ENCODE data around the gene REXO2. TPM values are rescaled to one million over a fixed set of nuclear protein-coding genes. Genes with fewer than 3 reads are reported as not detected.

The REXO2 gene
- total and polyA plus RNA-seq, 2 of the 13 experiments (the other 11 are each of a cell fraction or from before 2014, with no cell fraction given), result 95.6 to 104 TPM

DNA sequence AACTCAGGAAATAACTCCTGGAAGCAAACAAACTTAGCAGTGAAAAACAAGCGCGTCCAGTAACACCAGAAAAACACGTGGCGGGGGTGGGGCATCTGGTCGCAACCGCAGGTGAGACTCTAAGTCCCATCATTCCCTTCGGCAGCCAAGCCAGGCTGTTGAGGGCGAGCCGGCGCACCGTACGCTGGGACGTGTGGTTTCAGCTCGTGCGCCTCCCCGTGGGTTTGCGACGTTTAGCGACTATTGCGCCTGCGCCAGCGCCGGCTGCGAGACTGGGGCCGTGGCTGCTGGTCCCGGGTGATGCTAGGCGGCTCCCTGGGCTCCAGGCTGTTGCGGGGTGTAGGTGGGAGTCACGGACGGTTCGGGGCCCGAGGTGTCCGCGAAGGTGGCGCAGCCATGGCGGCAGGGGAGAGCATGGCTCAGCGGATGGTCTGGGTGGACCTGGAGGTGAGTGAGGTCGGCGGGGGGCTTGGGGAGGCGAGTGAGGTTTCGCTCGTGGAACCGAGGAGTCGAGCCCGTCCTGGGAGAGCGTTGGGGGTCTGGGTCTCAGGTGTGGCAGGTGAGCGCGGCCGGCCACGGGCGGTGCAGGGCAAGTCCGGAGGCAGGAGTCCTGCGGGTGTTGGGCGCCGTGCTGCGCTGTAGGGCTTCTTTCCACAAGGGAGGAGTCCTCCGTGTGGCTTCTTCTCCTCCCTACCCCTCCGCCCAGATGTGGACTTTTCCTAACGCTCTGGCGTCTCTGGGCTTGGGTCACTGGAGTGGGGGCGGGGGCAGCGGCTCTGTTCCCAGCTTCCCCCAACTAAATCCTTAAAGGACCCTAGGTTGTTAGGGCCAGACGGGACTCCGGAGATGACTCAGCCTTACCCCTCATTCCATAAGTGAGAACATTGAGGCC, at the start of gene REXO2 (continued):
- no peak for TF ChIP-seq XBP1 (CRISPR knock-in tag; IDR thresholded peaks at IDR 0.05)
- no peak for TF ChIP-seq CCAR2 (optimal IDR thresholded peaks at IDR 0.05; ENCODE audit: low read depth, low read length)
- TF ChIP-seq TBX3 (IDR thresholded peaks at IDR 0.05; ENCODE audit: borderline replicate concordance), result no peak
- no peak for TF ChIP-seq ZNF567 (CRISPR knock-in tag; IDR thresholded peaks at IDR 0.05; ENCODE audit: borderline replicate concordance)
- no peak for TF ChIP-seq DNMT3B (CRISPR knock-in tag; conservative IDR thresholded peaks at IDR 0.05)
- TF ChIP-seq, protein P1, sequence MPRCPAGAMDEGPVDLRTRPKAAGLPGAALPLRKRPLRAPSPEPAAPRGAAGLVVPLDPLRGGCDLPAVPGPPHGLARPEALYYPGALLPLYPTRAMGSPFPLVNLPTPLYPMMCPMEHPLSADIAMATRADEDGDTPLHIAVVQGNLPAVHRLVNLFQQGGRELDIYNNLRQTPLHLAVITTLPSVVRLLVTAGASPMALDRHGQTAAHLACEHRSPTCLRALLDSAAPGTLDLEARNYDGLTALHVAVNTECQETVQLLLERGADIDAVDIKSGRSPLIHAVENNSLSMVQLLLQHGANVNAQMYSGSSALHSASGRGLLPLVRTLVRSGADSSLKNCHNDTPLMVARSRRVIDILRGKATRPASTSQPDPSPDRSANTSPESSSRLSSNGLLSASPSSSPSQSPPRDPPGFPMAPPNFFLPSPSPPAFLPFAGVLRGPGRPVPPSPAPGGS (CRISPR knock-in tag; IDR thresholded peaks at IDR 0.05), result peak; percentile 87; the same call in 1 of the 2 replicates
- no peak for TF ChIP-seq ATRX (CRISPR knock-in tag; IDR thresholded peaks at IDR 0.05; ENCODE audit: borderline replicate concordance)
- TF ChIP-seq ZNF160 (CRISPR knock-in tag; IDR thresholded peaks at IDR 0.05), result peak; percentile 49; the same call in 1 of the 2 replicates
- TF ChIP-seq, protein P2, sequence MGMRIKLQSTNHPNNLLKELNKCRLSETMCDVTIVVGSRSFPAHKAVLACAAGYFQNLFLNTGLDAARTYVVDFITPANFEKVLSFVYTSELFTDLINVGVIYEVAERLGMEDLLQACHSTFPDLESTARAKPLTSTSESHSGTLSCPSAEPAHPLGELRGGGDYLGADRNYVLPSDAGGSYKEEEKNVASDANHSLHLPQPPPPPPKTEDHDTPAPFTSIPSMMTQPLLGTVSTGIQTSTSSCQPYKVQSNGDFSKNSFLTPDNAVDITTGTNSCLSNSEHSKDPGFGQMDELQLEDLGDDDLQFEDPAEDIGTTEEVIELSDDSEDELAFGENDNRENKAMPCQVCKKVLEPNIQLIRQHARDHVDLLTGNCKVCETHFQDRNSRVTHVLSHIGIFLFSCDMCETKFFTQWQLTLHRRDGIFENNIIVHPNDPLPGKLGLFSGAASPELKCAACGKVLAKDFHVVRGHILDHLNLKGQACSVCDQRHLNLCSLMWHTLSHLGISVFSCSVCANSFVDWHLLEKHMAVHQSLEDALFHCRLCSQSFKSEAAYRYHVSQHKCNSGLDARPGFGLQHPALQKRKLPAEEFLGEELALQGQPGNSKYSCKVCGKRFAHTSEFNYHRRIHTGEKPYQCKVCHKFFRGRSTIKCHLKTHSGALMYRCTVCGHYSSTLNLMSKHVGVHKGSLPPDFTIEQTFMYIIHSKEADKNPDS (CRISPR knock-in tag; IDR thresholded peaks at IDR 0.05), result peak; percentile 61; the same call in 1 of the 2 replicates
- TF ChIP-seq NFKB2 (CRISPR knock-in tag; IDR thresholded peaks at IDR 0.05; ENCODE audit: borderline replicate concordance), result peak; percentile 60; the same call in 1 of the 2 replicates
- TF ChIP-seq SIX1 (CRISPR knock-in tag; IDR thresholded peaks at IDR 0.05; ENCODE audit: borderline replicate concordance), result no peak
- TF ChIP-seq FOXA1 (IDR thresholded peaks at IDR 0.05), result no peak
- no peak for TF ChIP-seq FOXA1 (CRISPR knock-in tag; IDR thresholded peaks at IDR 0.05)
- TF ChIP-seq ZFP41 (CRISPR knock-in tag; IDR thresholded peaks at IDR 0.05; ENCODE audit: borderline replicate concordance), result no peak
- TF ChIP-seq POGZ (CRISPR knock-in tag; IDR thresholded peaks at IDR 0.05), result peak; percentile 82
- TF ChIP-seq ZNF543 (CRISPR knock-in tag; IDR thresholded peaks at IDR 0.05), result no peak
- TF ChIP-seq KDM4B (CRISPR knock-in tag; IDR thresholded peaks at IDR 0.05), result no peak; the same call in 1 of the 2 replicates
- no peak for TF ChIP-seq TCF7 (IDR thresholded peaks at IDR 0.05; ENCODE audit: low read depth)
- TF ChIP-seq, protein P3, sequence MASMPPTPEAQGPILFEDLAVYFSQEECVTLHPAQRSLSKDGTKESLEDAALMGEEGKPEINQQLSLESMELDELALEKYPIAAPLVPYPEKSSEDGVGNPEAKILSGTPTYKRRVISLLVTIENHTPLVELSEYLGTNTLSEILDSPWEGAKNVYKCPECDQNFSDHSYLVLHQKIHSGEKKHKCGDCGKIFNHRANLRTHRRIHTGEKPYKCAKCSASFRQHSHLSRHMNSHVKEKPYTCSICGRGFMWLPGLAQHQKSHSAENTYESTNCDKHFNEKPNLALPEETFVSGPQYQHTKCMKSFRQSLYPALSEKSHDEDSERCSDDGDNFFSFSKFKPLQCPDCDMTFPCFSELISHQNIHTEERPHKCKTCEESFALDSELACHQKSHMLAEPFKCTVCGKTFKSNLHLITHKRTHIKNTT (CRISPR knock-in tag; IDR thresholded peaks at IDR 0.05), result peak; percentile 92; the same call in 1 of the 2 replicates
- TF ChIP-seq NPAS2 (CRISPR knock-in tag; IDR thresholded peaks at IDR 0.05; ENCODE audit: borderline replicate concordance), result no peak
- 0 out of 2 replicates have a peak, but pooled peaks have one; percentile 31 for TF ChIP-seq MAFG (CRISPR knock-in tag; IDR thresholded peaks at IDR 0.05)
- no peak for TF ChIP-seq ZNF337 (CRISPR knock-in tag; IDR thresholded peaks at IDR 0.05; ENCODE audit: borderline replicate concordance, low read depth)
- TF ChIP-seq RFXANK (CRISPR knock-in tag; IDR thresholded peaks at IDR 0.05), result no peak

Measured in HepG2 (cell line).